CD4-positive, alpha-beta memory T cell (primary cell): Measurements from ENCODE around the gene HS2ST1. TPM values are rescaled to one million over a fixed set of nuclear protein-coding genes. Genes with fewer than 3 reads are reported as not detected.
"Not testable (repeated sequence)": the region's sequence is repeated elsewhere in the genome, so short reads cannot be mapped to it uniquely, and the experiment has no call there.

Source experiments
- CTCF ChIA-PET: fragments of 350-600 bp; sonication (Branson Sonifier 250); formaldehyde crosslinking; loops from one replicate; lab custom pipeline; 2021; ENCODE audit warnings: inconsistent platforms; ENCODE audit not compliant: partially characterized antibody; lab: Charles Lee
- POLR2A ChIA-PET: fragments of 350-600 bp; sonication (Branson Sonifier 250); formaldehyde crosslinking; loops from one replicate; lab custom pipeline; 2021; ENCODE audit not compliant: partially characterized antibody; lab: Charles Lee
- DNase-seq, 5 donors: peaks; one replicate each; pipeline versions ENCODE4 v3.0.0 to v3.0.0-alpha.2; 2020 to 2022; ENCODE audit warnings: mixed read lengths in 1 of 5
- H3K27ac ChIP-seq: one replicate; pipeline ENCODE4 v1.7.0; 2013; ENCODE audit warnings: low read depth, low read length
- H3K27me3 ChIP-seq: 2 replicates; pipeline ENCODE4 v1.7.0; 2013; ENCODE audit warnings: mild to moderate bottlenecking, low read length, moderate library complexity; ENCODE audit not compliant: insufficient read depth
- H3K36me3 ChIP-seq: 2 replicates; pipeline ENCODE4 v1.7.0; 2013; ENCODE audit warnings: mild to moderate bottlenecking, low read length, moderate library complexity; ENCODE audit not compliant: insufficient read depth
- H3K4me1 ChIP-seq: 2 replicates; pipeline ENCODE4 v1.7.0; 2013; ENCODE audit warnings: mild to moderate bottlenecking, low read length, moderate library complexity; ENCODE audit not compliant: insufficient read depth
- H3K4me3 ChIP-seq, 2 donors: one replicate each; pipeline ENCODE4 v1.7.0; 2013; ENCODE audit warnings: low read length in 2 of 2, mild to moderate bottlenecking in 1 of 2
- H3K9me3 ChIP-seq, 2 donors: one replicate each; pipeline ENCODE4 v1.7.0; 2013; ENCODE audit warnings: low read length in 2 of 2, control low read depth in 1 of 2; ENCODE audit not compliant: control insufficient read depth in 1 of 2
- H3K27ac Mint-ChIP-seq, 7 donors: one replicate each; pipeline ENCODE4 v1.8.0; 2020 to 2021; ENCODE audit warnings: mixed read lengths in 7 of 7, mild to moderate bottlenecking in 6 of 7, inconsistent platforms in 3 of 7, moderate library complexity in 3 of 7
- H3K27me3 Mint-ChIP-seq, 2 donors: one replicate each; pipeline ENCODE4 v1.8.0; 2020 to 2021; ENCODE audit warnings: mixed read lengths in 2 of 2
- H3K36me3 Mint-ChIP-seq, 2 donors: one replicate each; pipeline ENCODE4 v1.8.0; 2020 to 2021; ENCODE audit warnings: mixed read lengths in 2 of 2, inconsistent platforms in 1 of 2, mild to moderate bottlenecking in 1 of 2
- H3K4me1 Mint-ChIP-seq, 4 donors: one replicate each; pipeline ENCODE4 v1.8.0; 2020 to 2021; ENCODE audit warnings: mixed read lengths in 4 of 4, mild to moderate bottlenecking in 1 of 4
- H3K4me3 Mint-ChIP-seq, 8 donors: one replicate each; pipeline ENCODE4 v1.8.0; 2020 to 2021; ENCODE audit warnings: mixed read lengths in 8 of 8, mild to moderate bottlenecking in 7 of 8, moderate library complexity in 6 of 8, inconsistent platforms in 3 of 8
- H3K9me3 Mint-ChIP-seq, 8 donors: one replicate each; pipeline ENCODE4 v1.8.0; 2020 to 2021; ENCODE audit warnings: mixed read lengths in 8 of 8, mild to moderate bottlenecking in 5 of 8, inconsistent platforms in 3 of 8, moderate library complexity in 1 of 8
- intact Hi-C: fragments of 100-400 bp; cut with micrococcal nuclease; formaldehyde crosslinking; loops from one replicate; pipeline ENCODE4 v1.15.1; 2023
- polyA plus RNA-seq, 2 donors: library from polyadenylated mRNA; unstranded; fragments of 300-500 nt; fragmentation: Illumina TruSeq; gene quantifications; one replicate each; pipeline ENCODE4 v1.2.3, GENCODE V29; 2021
- total RNA-seq, 2 experiments: library from RNA; stranded (reverse); gene quantifications; one replicate each; pipeline ENCODE4 v1.2.3, GENCODE V29; 2021

The HS2ST1 gene
- total and polyA plus RNA-seq, 4 experiments from 2014 or later, result 5.4 to 15.8 (median 11.2) TPM

DNA sequence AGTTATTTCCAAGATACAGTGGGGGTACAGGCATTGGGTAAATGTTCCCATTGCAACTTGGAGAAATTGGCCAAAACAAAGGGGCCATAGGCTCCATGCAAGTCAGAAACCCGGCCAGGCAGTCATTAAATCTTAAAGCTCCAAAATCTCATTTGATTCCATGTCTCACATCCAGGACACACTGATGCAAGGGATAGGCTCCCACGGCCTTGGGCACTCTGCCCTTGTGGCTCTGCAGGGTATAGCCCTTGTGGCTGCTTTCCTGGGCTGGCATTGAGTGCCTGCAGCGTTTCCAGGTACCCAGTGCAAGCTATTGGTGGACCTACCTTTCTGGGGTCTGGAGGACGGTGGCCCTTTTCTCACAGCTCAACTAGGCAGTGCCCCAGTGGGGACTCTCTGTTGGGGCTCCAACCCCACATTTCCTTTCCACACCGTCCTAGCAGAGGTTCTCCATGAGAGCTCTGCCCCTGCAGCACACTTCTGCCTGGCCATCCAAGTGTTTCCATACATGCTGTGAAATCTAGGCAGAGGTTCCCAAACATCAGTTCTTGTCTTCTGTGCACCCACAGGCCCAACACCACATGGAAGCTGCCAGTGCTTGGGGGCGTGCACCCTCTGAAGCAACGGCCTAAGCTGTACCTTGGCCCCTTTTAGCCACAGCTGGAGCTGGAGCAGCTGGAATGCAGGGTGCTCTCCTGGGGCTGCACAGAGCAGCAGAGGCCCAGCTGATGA lies 67.2 kb downstream of the HS2ST1 start:
- H3K4me1 Mint-ChIP-seq, result peaks cover 0 to 3% (median 0%) of the 10 kb centered on the region in 4 donors
- no peak overlapping the region for H3K4me3 Mint-ChIP-seq
- peaks cover 1 to 21% of the 10 kb centered on the region in 2 donors for H3K36me3 Mint-ChIP-seq
- no peak overlapping the region for H3K4me3 ChIP-seq
- H3K27ac Mint-ChIP-seq, result no peak overlapping the region
- intact Hi-C loops, result no loop called here
- H3K4me1 ChIP-seq, result no peaks in the 10 kb centered on the region
- CTCF ChIA-PET, result no interaction called here
- POLR2A ChIA-PET, result no interaction called here
- no peaks in the 10 kb centered on the region for H3K27me3 Mint-ChIP-seq
- no peaks in the 10 kb centered on the region for H3K36me3 ChIP-seq
- H3K27me3 ChIP-seq, result no peaks in the 10 kb centered on the region
- no peaks in the 10 kb centered on the region for H3K9me3 ChIP-seq
- DNase-seq, result no peak
- no peaks in the 10 kb centered on the region for H3K9me3 Mint-ChIP-seq
- H3K27ac ChIP-seq, result no peak overlapping the region

DNA sequence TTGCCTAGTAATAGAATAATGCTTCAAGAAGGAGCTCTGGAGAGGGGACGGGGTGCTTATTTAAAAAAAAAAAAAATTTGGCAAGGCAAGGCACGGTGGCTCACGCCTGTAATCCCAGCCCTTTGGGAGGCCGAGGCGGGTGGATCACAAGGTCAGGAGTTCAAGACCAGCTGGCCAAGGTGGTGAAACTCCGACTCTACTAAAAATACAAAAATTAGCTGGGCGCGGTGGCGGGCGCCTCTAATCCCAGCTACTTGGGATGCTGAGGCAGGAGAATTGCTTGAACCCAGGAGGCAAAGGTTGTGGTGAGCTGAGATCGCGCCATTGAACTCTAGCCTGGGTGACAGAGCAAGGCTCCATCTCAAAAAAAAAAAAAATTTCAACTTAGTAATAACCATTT lies 69.2 kb downstream of the HS2ST1 start:
- H3K27me3 Mint-ChIP-seq, H3K27ac ChIP-seq, DNase-seq, H3K4me3 ChIP-seq, H3K27me3 ChIP-seq, H3K4me1 ChIP-seq, POLR2A ChIA-PET, H3K4me1 Mint-ChIP-seq, H3K27ac Mint-ChIP-seq, H3K36me3 ChIP-seq, H3K9me3 ChIP-seq, H3K9me3 Mint-ChIP-seq, intact Hi-C loops, H3K4me3 Mint-ChIP-seq: not testable (repeated sequence)
- peaks cover 1 to 27% of the 10 kb centered on the region in 2 donors for H3K36me3 Mint-ChIP-seq
- CTCF ChIA-PET, result interaction anchor here (1.0 to 1.3 kb wide), 2 partner anchors 8 to 12 kb away, joined by 3 to 5 read pairs; no protein-coding TSS in a partner anchor

DNA sequence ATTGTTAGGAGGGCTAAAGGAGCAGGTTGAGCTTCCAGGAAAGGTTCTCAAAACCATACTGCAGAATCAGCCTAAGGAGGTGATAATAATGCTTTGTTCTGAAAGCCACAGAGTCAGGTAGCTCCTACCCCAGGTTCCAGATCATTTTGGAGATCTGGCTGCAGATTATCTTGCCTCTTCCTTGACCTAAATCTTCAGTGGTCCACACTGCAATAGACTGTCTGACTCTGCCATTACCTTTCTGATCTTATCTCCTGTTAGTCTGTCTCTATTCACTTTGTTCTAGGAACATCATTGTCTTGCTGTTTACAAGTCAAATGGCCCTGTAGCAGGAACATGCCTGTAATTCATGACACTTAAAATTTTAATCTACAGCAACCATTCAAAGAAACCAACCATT lies 73.0 kb downstream of the HS2ST1 start:
- H3K36me3 Mint-ChIP-seq, result peaks cover 6 to 11% of the 10 kb centered on the region in 2 donors
- no peaks in the 10 kb centered on the region for H3K9me3 ChIP-seq
- H3K4me3 ChIP-seq, result no peak overlapping the region
- DNase-seq, result no peak
- intact Hi-C loops, result no loop called here
- H3K27ac ChIP-seq, result no peak overlapping the region
- CTCF ChIA-PET, result interaction anchor here (0.7 kb wide), 1 partner anchor 29 kb away, joined by 3 read pairs; no protein-coding TSS in a partner anchor
- H3K4me3 Mint-ChIP-seq, result no peak overlapping the region
- H3K4me1 ChIP-seq, result no peaks in the 10 kb centered on the region
- H3K27ac Mint-ChIP-seq, result peak overlapping the region in 2 of 7 donors; percentile 9 to 38
- no peaks in the 10 kb centered on the region for H3K36me3 ChIP-seq
- no peaks in the 10 kb centered on the region for H3K27me3 Mint-ChIP-seq
- no peaks in the 10 kb centered on the region for H3K27me3 ChIP-seq
- peaks cover 0 to 3% (median 0%) of the 10 kb centered on the region in 8 donors for H3K9me3 Mint-ChIP-seq
- H3K4me1 Mint-ChIP-seq, result peaks cover 0 to 5% (median 2%) of the 10 kb centered on the region in 4 donors
- POLR2A ChIA-PET, result no interaction called here

DNA sequence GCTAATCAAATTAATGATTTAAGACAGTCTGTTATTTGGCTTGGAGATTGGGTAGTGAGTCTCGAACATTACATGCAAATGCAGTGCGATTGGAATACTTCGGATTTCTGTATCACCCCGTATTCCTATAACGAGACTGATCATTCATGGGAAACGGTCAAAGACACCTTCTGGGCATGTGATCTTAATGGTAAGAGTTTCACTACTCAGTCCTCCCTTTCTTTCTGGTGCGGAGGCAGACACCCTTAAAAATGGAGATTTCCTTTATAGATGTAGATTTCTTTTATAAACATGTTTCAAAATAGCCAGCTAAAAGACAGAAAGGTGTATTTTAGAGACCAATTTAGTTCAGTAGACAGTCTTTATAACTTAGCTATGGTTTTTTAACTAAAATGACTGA lies 74.4 kb downstream of the HS2ST1 start:
- intact Hi-C loops, result no loop called here
- no peak for DNase-seq
- Mint-ChIP-seq H3K4me3 (no peak overlapping the region), H3K9me3 (peaks cover 0 to 3% (median 0%) of the 10 kb centered on the region in 8 donors), H3K27me3 (no peaks in the 10 kb centered on the region), H3K27ac (no peak overlapping the region), H3K36me3 (peaks cover 5 to 6% of the 10 kb centered on the region in 2 donors), H3K4me1 (peaks cover 0 to 6% (median 3%) of the 10 kb centered on the region in 4 donors)
- Histone ChIP-seq H3K27me3 (no peaks in the 10 kb centered on the region), H3K4me3 (no peak overlapping the region), H3K36me3 (no peaks in the 10 kb centered on the region), H3K4me1 (no peaks in the 10 kb centered on the region), H3K9me3 (no peaks in the 10 kb centered on the region), H3K27ac (no peak overlapping the region)
- CTCF ChIA-PET, result interaction anchor here (1.5 kb wide), 1 partner anchor 24 kb away, joined by 4 read pairs; no protein-coding TSS in a partner anchor
- POLR2A ChIA-PET, result no interaction called here

GRCh38 chr1:86989690-86990089 lies 75.3 kb downstream of the HS2ST1 start:
- intact Hi-C loops, H3K9me3 Mint-ChIP-seq, POLR2A ChIA-PET: not testable (repeated sequence)

DNA sequence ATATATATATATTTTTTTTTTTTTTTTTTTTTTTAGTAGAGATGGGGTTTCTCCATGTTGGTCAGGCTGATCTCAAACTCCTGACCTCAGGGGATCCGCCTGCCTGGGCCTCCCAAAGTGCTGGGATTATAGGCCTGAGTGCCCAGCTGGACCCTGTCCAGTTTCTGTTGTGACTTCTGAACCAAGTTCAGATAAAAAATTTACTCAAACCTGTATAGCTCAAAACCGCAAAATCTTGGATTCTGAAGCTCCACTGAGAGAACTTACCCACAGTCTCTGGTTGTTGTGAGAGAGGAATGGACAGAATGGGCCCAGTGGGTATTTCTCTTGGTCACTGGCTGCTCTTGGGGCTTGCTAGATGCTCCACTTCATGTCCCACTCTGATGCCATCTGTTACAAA lies 76.4 kb downstream of the HS2ST1 start:
- Mint-ChIP-seq H3K27ac (no peak overlapping the region), H3K4me1 (peaks cover 0 to 6% (median 4%) of the 10 kb centered on the region in 4 donors), H3K4me3 (no peak overlapping the region), H3K9me3 (peaks cover 0 to 3% (median 0%) of the 10 kb centered on the region in 8 donors), H3K27me3 (no peaks in the 10 kb centered on the region), H3K36me3 (peaks cover 5 to 6% of the 10 kb centered on the region in 2 donors)
- no peak overlapping the region for H3K4me3 ChIP-seq
- DNase-seq, result no peak
- no peak overlapping the region for H3K27ac ChIP-seq
- no peaks in the 10 kb centered on the region for H3K27me3 ChIP-seq
- POLR2A ChIA-PET, result no interaction called here
- no peaks in the 10 kb centered on the region for H3K36me3 ChIP-seq
- CTCF ChIA-PET, result interaction anchor here (0.9 kb wide), 1 partner anchor 155 kb away, joined by 3 read pairs; no protein-coding TSS in a partner anchor
- intact Hi-C loops, result no loop called here
- H3K9me3 ChIP-seq, result no peaks in the 10 kb centered on the region
- H3K4me1 ChIP-seq, result no peaks in the 10 kb centered on the region

More at GRCh38 chr1:86989690-86990089, 75.3 kb downstream of the HS2ST1 start:
- H3K36me3 Mint-ChIP-seq, DNase-seq, H3K4me3 Mint-ChIP-seq, H3K27ac ChIP-seq, H3K27me3 Mint-ChIP-seq, H3K27ac Mint-ChIP-seq, H3K9me3 ChIP-seq, H3K36me3 ChIP-seq, H3K4me1 ChIP-seq, H3K27me3 ChIP-seq, H3K4me1 Mint-ChIP-seq, H3K4me3 ChIP-seq: not testable (repeated sequence)
- CTCF ChIA-PET, result interaction anchor here (1.5 kb wide), 1 partner anchor 25 kb away, joined by 4 read pairs; no protein-coding TSS in a partner anchor

GRCh38 chr1:86991549-86992186 lies 77.2 kb downstream of the HS2ST1 start:
- CTCF ChIA-PET, result no interaction called here
- Mint-ChIP-seq H3K4me1 (peaks cover 0 to 6% (median 5%) of the 10 kb centered on the region in 4 donors), H3K27me3 (no peaks in the 10 kb centered on the region), H3K4me3 (no peak overlapping the region), H3K27ac (no peak overlapping the region), H3K36me3 (peaks cover 5 to 6% of the 10 kb centered on the region in 2 donors), H3K9me3 (peaks cover 0 to 3% (median 0%) of the 10 kb centered on the region in 8 donors)
- Histone ChIP-seq H3K9me3 (no peaks in the 10 kb centered on the region), H3K36me3 (no peaks in the 10 kb centered on the region), H3K27ac (no peak overlapping the region), H3K4me1 (no peaks in the 10 kb centered on the region), H3K27me3 (no peaks in the 10 kb centered on the region), H3K4me3 (no peak overlapping the region)
- intact Hi-C loops, result no loop called here
- POLR2A ChIA-PET, result no interaction called here
- no peak for DNase-seq
